ENCODE measurements around the gene SLC6A11. TPM values are rescaled to one million over a fixed set of nuclear protein-coding genes. Genes with fewer than 3 reads are reported as not detected.

The SLC6A11 gene
- total and polyA plus RNA-seq, 2 donors (not counting 1 experiment from before 2014, with no cell fraction given), result not detected

GRCh38 chr3:10935028-10935427 is 119.0 kb downstream of the SLC6A11 start:
- Histone ChIP-seq H3K36me3 (replicated peaks in 1 of 2; ENCODE audit: control extremely low read depth in 1 of 2, control insufficient read depth in 1 of 2, extremely low read depth in 1 of 2, insufficient read depth in 2 of 2, low read length in 1 of 2) (no peaks in the 10 kb centered on the region), H3K4me3 (ENCODE audit: control extremely low read depth in 1 of 5, extremely low read depth in 1 of 5, insufficient read depth in 1 of 5, low read depth in 2 of 5, low read length in 4 of 5) (no peak overlapping the region), H4K20me1 (ENCODE audit: control insufficient read depth, insufficient read depth, low read length, poor library complexity, severe bottlenecking) (no peaks in the 10 kb centered on the region), H3K9ac (ENCODE audit: low read length) (no peak overlapping the region), H3K9me3 (ENCODE audit: control extremely low read depth in 1 of 3, control insufficient read depth in 2 of 3, insufficient read depth in 1 of 3, low read length in 2 of 3) (peaks cover 0 to 3% (median 0%) of the 10 kb centered on the region in 3 donors), H2AFZ (ENCODE audit: insufficient read depth, low read depth, low read length, poor library complexity, severe bottlenecking) (no peak overlapping the region), H3K4me2 (replicated peaks; ENCODE audit: low read depth, low read length, poor library complexity, severe bottlenecking) (no peak overlapping the region), H3K79me2 (ENCODE audit: control insufficient read depth, insufficient read depth, low read length) (no peaks in the 10 kb centered on the region), H3K4me1 (ENCODE audit: control insufficient read depth in 2 of 2, insufficient read depth in 2 of 2, low read length in 2 of 2) (no peaks in the 10 kb centered on the region), H3K27ac (ENCODE audit: low read length in 2 of 2) (no peak overlapping the region), H3K27me3 (replicated peaks in 1 of 4; ENCODE audit: control extremely low read depth in 1 of 4, control insufficient read depth in 3 of 4, insufficient read depth in 4 of 4, low read length in 3 of 4) (no peaks in the 10 kb centered on the region)
- Mint-ChIP-seq H3K27ac (no peak overlapping the region), H3K9me3 (ENCODE audit: insufficient read depth) (no peaks in the 10 kb centered on the region), H3K4me1 (no peaks in the 10 kb centered on the region), H3K27me3 (peaks cover 17% of the 10 kb centered on the region), H3K4me3 (no peak overlapping the region)
- DNase-seq (no peak), ATAC-seq (ENCODE audit: low read depth) (no peak)
- 95% methylated on average over 12 of the region's 12 CpGs for WGBS (ENCODE audit: insufficient coverage)
- POLR2A ChIA-PET, result no interaction called here
- CTCF ChIA-PET, result no interaction called here
- TF ChIP-seq EZH2 (IDR thresholded peaks at IDR 0.05; ENCODE audit: borderline replicate concordance, insufficient read depth, low read depth, low read length, poor library complexity, severe bottlenecking) (no peak), CTCF (IDR thresholded peaks at IDR 0.05) (no peak)
- intact Hi-C loops (cut with micrococcal nuclease), result no loop called here

GRCh38 chr3:10935846-10936631 is 120.0 kb downstream of the SLC6A11 start:
- no peaks in the 10 kb centered on the region for H3K36me3 ChIP-seq (replicated peaks in 1 of 2; ENCODE audit: control extremely low read depth in 1 of 2, control insufficient read depth in 1 of 2, extremely low read depth in 1 of 2, insufficient read depth in 2 of 2, low read length in 1 of 2)
- intact Hi-C loops (cut with micrococcal nuclease), result no loop called here
- TF ChIP-seq CTCF (IDR thresholded peaks at IDR 0.05) (no peak), EZH2 (IDR thresholded peaks at IDR 0.05; ENCODE audit: borderline replicate concordance, insufficient read depth, low read depth, low read length, poor library complexity, severe bottlenecking) (no peak)
- H2AFZ ChIP-seq (ENCODE audit: insufficient read depth, low read depth, low read length, poor library complexity, severe bottlenecking), result no peak overlapping the region
- H3K27ac ChIP-seq (ENCODE audit: low read length in 2 of 2), result no peak overlapping the region
- POLR2A ChIA-PET, result no interaction called here
- no peak overlapping the region for H3K4me2 ChIP-seq (replicated peaks; ENCODE audit: low read depth, low read length, poor library complexity, severe bottlenecking)
- CTCF ChIA-PET, result no interaction called here
- H3K79me2 ChIP-seq (ENCODE audit: control insufficient read depth, insufficient read depth, low read length), result no peaks in the 10 kb centered on the region
- no peaks in the 10 kb centered on the region for H3K4me1 ChIP-seq (ENCODE audit: control insufficient read depth in 2 of 2, insufficient read depth in 2 of 2, low read length in 2 of 2)
- no peak overlapping the region for H3K4me3 ChIP-seq (ENCODE audit: control extremely low read depth in 1 of 5, extremely low read depth in 1 of 5, insufficient read depth in 1 of 5, low read depth in 2 of 5, low read length in 4 of 5)
- no peaks in the 10 kb centered on the region for H3K27me3 ChIP-seq (replicated peaks in 1 of 4; ENCODE audit: control extremely low read depth in 1 of 4, control insufficient read depth in 3 of 4, insufficient read depth in 4 of 4, low read length in 3 of 4)
- ATAC-seq (ENCODE audit: low read depth) (no peak), DNase-seq (no peak)
- H3K9me3 ChIP-seq (ENCODE audit: control extremely low read depth in 1 of 3, control insufficient read depth in 2 of 3, insufficient read depth in 1 of 3, low read length in 2 of 3), result peaks cover 0 to 3% (median 0%) of the 10 kb centered on the region in 3 donors
- Mint-ChIP-seq H3K27ac (no peak overlapping the region), H3K9me3 (ENCODE audit: insufficient read depth) (no peaks in the 10 kb centered on the region), H3K4me3 (no peak overlapping the region), H3K27me3 (peaks cover 14% of the 10 kb centered on the region), H3K4me1 (no peaks in the 10 kb centered on the region)
- no peaks in the 10 kb centered on the region for H4K20me1 ChIP-seq (ENCODE audit: control insufficient read depth, insufficient read depth, low read length, poor library complexity, severe bottlenecking)
- H3K9ac ChIP-seq (ENCODE audit: low read length), result no peak overlapping the region
- 62% methylated on average over 4 of the region's 9 CpGs for whole genome bisulfite sequencing (ENCODE audit: insufficient coverage)

Data from B cell (primary cell).